ENCODE data around the gene PTPN1.

DNA sequence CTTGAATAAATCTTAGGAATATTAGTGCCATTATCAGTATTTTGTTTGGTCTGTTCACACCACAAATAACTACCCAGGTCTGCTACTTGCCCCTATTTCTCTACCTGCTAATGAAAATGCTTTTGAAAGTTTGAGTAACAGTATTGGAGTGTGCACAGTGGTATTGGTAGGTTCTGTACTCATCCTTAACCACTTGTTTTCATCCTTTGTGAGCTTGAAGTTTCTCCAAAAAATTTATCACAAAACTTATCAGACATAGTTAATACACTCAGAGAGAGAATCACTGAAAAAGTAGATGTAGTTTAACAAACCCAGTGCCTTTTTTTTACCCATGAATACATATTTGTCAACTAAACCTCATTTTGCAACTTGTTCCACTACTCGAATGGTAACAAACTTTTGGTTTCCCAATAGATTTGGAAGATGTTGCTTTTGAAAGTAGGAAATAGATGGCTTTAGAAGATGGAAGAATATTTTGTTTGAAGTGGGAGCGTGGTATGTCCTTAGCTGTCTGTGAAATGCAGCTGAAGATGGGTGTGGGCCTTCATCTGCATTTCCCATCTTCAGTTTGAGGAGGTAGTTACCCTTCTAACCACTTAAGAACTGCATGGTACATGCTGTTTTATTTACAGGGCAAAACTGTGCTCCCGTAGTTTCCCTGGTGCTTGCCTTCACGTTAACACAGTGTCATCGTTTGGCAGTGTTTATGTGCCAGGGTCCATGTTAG is 9.0 kb downstream of the PTPN1 start:
- TF ChIP-seq POLR2A (IDR thresholded peaks at IDR 0.05), result no peak
- TF ChIP-seq CTCF (IDR thresholded peaks at IDR 0.05), result no peak
